Neural progenitor cell (in vitro differentiated cells): ENCODE measurements around the gene INS. TPM values are rescaled to one million over a fixed set of nuclear protein-coding genes. Genes with fewer than 3 reads are reported as not detected.
A peak's percentile ranks its signal among the peaks of the same experiment; 100 is the strongest.

Experiments used
- DNase-seq: peaks from one replicate; pipeline ENCODE4 v3.0.0-alpha.2; 2016; ENCODE audit warnings: low spot score
- H2AFZ ChIP-seq: fragments of 200-600 bp; sonication (generic); replicated peaks from 2 replicates; pipeline ENCODE4 v1.6.1; 2016; ENCODE audit warnings: antibody characterized with exemption
- H3F3A ChIP-seq: fragments of 200-600 bp; sonication (generic); 2 replicates; pipeline ENCODE4 v1.6.1; 2016; ENCODE audit warnings: antibody characterized with exemption, low read depth
- H3K27ac ChIP-seq: fragments of 200-600 bp; sonication (generic); 2 replicates; pipeline ENCODE4 v1.5.1; 2016; ENCODE audit warnings: mild to moderate bottlenecking
- H3K27me3 ChIP-seq: fragments of 200-600 bp; sonication (generic); 2 replicates; pipeline ENCODE4 v1.6.1; 2016; ENCODE audit warnings: mild to moderate bottlenecking, moderate library complexity
- H3K36me3 ChIP-seq: fragments of 200-600 bp; sonication (generic); 2 replicates; pipeline ENCODE4 v1.5.1; 2016
- H3K4me1 ChIP-seq: fragments of 200-600 bp; sonication (generic); 2 replicates; pipeline ENCODE4 v1.6.1; 2016; ENCODE audit warnings: mixed run types
- H3K4me2 ChIP-seq: fragments of 200-600 bp; sonication (generic); 2 replicates; pipeline ENCODE4 v1.6.1; 2016
- H3K4me3 ChIP-seq: fragments of 200-600 bp; sonication (generic); 2 replicates; pipeline ENCODE4 v1.5.1; 2016
- H3K79me2 ChIP-seq: fragments of 200-600 bp; sonication (generic); 2 replicates; pipeline ENCODE4 v1.6.1; 2016; ENCODE audit warnings: low read depth
- H3K9ac ChIP-seq: fragments of 200-600 bp; sonication (generic); 2 replicates; pipeline ENCODE4 v1.6.1; 2016
- H3K9me3 ChIP-seq: fragments of 200-600 bp; sonication (generic); 2 replicates; pipeline ENCODE4 v1.5.1; 2016; ENCODE audit warnings: low read depth
- H4K20me1 ChIP-seq: fragments of 200-600 bp; sonication (generic); 2 replicates; pipeline ENCODE4 v1.6.1; 2016; ENCODE audit warnings: low read depth
- H3K27ac Mint-ChIP-seq: 3 replicates; pipeline ENCODE4 v1.8.0; 2021; ENCODE audit warnings: mixed read lengths
- H3K27me3 Mint-ChIP-seq: 2 replicates; pipeline ENCODE4 v1.8.0; 2022; ENCODE audit warnings: low read depth, mild to moderate bottlenecking, inconsistent platforms, moderate library complexity, mixed read lengths; ENCODE audit not compliant: insufficient read depth
- H3K36me3 Mint-ChIP-seq: 3 replicates; pipeline ENCODE4 v1.8.0; 2021; ENCODE audit warnings: mixed read lengths
- H3K4me1 Mint-ChIP-seq: 3 replicates; pipeline ENCODE4 v1.8.0; 2021; ENCODE audit warnings: mixed read lengths
- H3K4me3 Mint-ChIP-seq: 3 replicates; pipeline ENCODE4 v1.8.0; 2021; ENCODE audit warnings: mild to moderate bottlenecking, moderate library complexity, mixed read lengths
- H3K9me3 Mint-ChIP-seq: 3 replicates; pipeline ENCODE4 v1.8.0; 2020; ENCODE audit warnings: mixed read lengths
- EZH2 ChIP-seq: fragments of 200-600 bp; sonication (generic); IDR thresholded peaks from 2 replicates; pipeline ENCODE4 v1.6.1; 2017; ENCODE audit warnings: antibody characterized with exemption, mild to moderate bottlenecking, moderate library complexity
- EZH2phosphoT487 ChIP-seq: fragments of 200-600 bp; sonication (generic); IDR thresholded peaks from 2 replicates; pipeline ENCODE4 v1.6.1; 2017; ENCODE audit warnings: antibody characterized with exemption
- total RNA-seq: library from RNA; depleted of rRNA; stranded (reverse); fragments of >200 nt; gene quantifications from 2 replicates; pipeline ENCODE4 v1.2.3, GENCODE V29; 2015; ENCODE audit warnings: low replicate concordance
- TF ChIP-seq, protein P1 (sequence below): fragments of 200-600 bp; sonication (generic); IDR thresholded peaks from 2 replicates; pipeline ENCODE4 v1.5.1; 2017; ENCODE audit warnings: antibody characterized with exemption, mild to moderate bottlenecking

Gene INS
- total RNA-seq, 1 donor from 2014 or later: not detected

DNA sequence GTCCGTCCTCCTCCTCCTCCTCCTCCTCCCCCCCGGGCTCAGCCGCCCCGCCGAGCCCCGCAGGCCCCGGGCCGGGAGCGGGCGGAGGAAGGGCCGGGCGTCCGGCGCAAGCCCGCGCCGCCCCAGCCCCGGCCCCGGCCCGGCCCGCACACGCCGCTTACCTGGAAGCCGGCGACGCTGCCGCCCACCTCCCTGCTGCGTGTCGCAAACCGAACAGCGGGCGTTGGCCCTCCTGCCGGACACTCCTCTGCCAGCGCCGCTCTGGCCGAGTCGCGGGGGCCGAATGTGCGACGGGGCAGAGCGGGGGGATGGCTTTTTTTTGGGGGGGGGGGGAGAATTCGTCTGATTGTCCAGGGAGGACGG is 23.0 kb downstream of the INS start:
- Mint-ChIP-seq H3K9me3 (no peaks in the 10 kb centered on the region), H3K36me3 (no peaks in the 10 kb centered on the region), H3K4me1 (peaks cover 17% of the 10 kb centered on the region), H3K4me3 (peak overlapping the region; percentile 86), H3K27ac (no peak overlapping the region), H3K27me3 (peaks cover 47% of the 10 kb centered on the region)
- Histone ChIP-seq H3K27me3 (peaks cover 100% of the 10 kb centered on the region), H3K9me3 (no peaks in the 10 kb centered on the region), H3K9ac (no peak overlapping the region), H3K79me2 (no peaks in the 10 kb centered on the region), H3K36me3 (no peaks in the 10 kb centered on the region), H3K27ac (no peak overlapping the region), H3K4me3 (peak overlapping the region; percentile 53), H2AFZ (no peak overlapping the region), H4K20me1 (peaks cover 26% of the 10 kb centered on the region), H3F3A (peaks cover 7% of the 10 kb centered on the region), H3K4me1 (no peaks in the 10 kb centered on the region), H3K4me2 (peak overlapping the region; percentile 93)
- peak; percentile 72 for DNase-seq
- TF ChIP-seq EZH2phosphoT487 (no peak), EZH2 (peak; percentile 84)
- TF ChIP-seq, protein P1, sequence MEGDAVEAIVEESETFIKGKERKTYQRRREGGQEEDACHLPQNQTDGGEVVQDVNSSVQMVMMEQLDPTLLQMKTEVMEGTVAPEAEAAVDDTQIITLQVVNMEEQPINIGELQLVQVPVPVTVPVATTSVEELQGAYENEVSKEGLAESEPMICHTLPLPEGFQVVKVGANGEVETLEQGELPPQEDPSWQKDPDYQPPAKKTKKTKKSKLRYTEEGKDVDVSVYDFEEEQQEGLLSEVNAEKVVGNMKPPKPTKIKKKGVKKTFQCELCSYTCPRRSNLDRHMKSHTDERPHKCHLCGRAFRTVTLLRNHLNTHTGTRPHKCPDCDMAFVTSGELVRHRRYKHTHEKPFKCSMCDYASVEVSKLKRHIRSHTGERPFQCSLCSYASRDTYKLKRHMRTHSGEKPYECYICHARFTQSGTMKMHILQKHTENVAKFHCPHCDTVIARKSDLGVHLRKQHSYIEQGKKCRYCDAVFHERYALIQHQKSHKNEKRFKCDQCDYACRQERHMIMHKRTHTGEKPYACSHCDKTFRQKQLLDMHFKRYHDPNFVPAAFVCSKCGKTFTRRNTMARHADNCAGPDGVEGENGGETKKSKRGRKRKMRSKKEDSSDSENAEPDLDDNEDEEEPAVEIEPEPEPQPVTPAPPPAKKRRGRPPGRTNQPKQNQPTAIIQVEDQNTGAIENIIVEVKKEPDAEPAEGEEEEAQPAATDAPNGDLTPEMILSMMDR: no peak

DNA sequence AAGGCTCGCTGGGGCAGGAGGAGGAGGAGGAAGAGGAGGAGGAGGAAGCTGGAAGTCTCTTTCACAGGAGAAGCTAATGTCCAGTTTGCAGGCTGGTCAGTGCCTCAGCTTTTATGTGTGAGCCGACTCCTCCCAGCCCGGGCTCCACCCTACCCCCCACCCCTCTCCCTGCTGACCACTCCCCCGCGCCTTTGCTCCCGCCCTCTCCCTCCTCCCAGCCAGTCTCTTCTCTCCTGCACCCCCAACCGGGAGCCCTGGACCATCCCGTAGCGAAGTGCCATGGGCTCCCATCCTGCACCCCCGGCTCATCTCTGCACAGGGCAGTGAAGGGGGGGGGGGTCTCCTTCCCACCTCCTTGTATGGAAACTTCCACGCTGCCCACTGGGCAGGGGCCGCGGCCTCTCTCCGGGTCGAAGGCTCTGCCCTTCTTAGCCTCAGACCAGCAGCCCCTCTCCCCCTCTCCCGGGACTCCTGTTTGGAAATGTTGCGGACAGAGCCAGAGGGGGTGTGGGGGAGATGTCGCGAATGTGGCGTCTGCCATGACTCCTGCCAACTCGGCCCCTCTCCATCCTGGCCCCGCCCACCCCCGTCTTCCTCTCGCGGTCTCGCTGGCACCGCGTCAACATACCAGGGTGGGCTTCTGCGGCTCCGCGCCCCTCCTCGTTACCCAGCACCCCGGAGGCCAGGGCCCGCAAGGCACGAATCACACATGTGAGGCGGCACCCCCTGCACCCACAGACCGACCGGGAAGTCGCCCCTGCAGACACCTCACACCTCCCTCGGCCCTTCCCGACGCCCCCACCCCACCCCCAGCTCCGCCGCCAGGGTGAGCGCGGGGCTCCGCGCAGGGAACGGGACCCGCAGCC is 23.6 kb downstream of the INS start:
- Mint-ChIP-seq H3K27me3 (peaks cover 43% of the 10 kb centered on the region), H3K4me3 (peak overlapping the region; percentile 81), H3K9me3 (no peaks in the 10 kb centered on the region), H3K27ac (no peak overlapping the region), H3K4me1 (peaks cover 17% of the 10 kb centered on the region), H3K36me3 (no peaks in the 10 kb centered on the region)
- peaks cover 7% of the 10 kb centered on the region for H3F3A ChIP-seq
- TF ChIP-seq EZH2 (no peak), EZH2phosphoT487 (no peak)
- TF ChIP-seq, protein P1: no peak
- H3K4me1 ChIP-seq: no peaks in the 10 kb centered on the region
- H3K79me2 ChIP-seq: no peaks in the 10 kb centered on the region
- peak; percentile 92 for DNase-seq
- no peaks in the 10 kb centered on the region for H3K9me3 ChIP-seq
- peaks cover 100% of the 10 kb centered on the region for H3K27me3 ChIP-seq
- H3K9ac ChIP-seq: no peak overlapping the region
- H3K4me2 ChIP-seq: peak overlapping the region; percentile 93
- H3K4me3 ChIP-seq: peak overlapping the region; percentile 53
- H3K36me3 ChIP-seq: no peaks in the 10 kb centered on the region
- peak overlapping the region; percentile 53 for H2AFZ ChIP-seq
- no peak overlapping the region for H3K27ac ChIP-seq
- H4K20me1 ChIP-seq: peaks cover 20% of the 10 kb centered on the region

DNA sequence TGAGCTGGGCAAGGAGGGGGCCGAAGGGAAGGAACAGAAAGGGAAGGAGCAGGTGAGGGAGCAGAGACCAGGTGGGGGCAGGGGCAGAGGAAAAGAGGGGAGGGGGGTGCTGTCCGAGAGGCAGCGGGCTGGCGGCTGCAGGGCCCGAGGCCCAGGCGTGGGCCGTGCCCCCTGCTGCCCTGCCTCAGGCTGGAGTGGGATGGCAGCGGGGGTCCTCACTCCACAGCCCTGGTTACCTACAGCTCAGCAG is 24.1 kb downstream of the INS start:
- Mint-ChIP-seq H3K9me3 (no peaks in the 10 kb centered on the region), H3K27me3 (peaks cover 40% of the 10 kb centered on the region), H3K27ac (no peak overlapping the region), H3K4me1 (peaks cover 20% of the 10 kb centered on the region), H3K4me3 (peak overlapping the region; percentile 81), H3K36me3 (no peaks in the 10 kb centered on the region)
- Histone ChIP-seq H3K27me3 (peaks cover 100% of the 10 kb centered on the region), H3F3A (peaks cover 7% of the 10 kb centered on the region), H3K4me3 (peak overlapping the region; percentile 53), H2AFZ (no peak overlapping the region), H3K27ac (no peak overlapping the region), H3K9ac (no peak overlapping the region), H3K4me2 (peak overlapping the region; percentile 93), H3K36me3 (no peaks in the 10 kb centered on the region), H3K79me2 (no peaks in the 10 kb centered on the region), H3K4me1 (no peaks in the 10 kb centered on the region), H4K20me1 (peaks cover 14% of the 10 kb centered on the region), H3K9me3 (no peaks in the 10 kb centered on the region)
- no peak for TF ChIP-seq EZH2phosphoT487
- no peak for TF ChIP-seq EZH2
- TF ChIP-seq, protein P1: no peak
- DNase-seq: no peak
